Ascending aorta (tissue), 2 donors: ENCODE data around the gene TTF2. TPM values are rescaled to one million over a fixed set of nuclear protein-coding genes. Genes with fewer than 3 reads are reported as not detected.
A peak's percentile ranks its signal among the peaks of the same experiment; 100 is the strongest.

Source experiments
- DNase-seq, 2 donors: peaks; one replicate each; pipeline ENCODE4 v3.0.0-alpha.2; 2019; ENCODE audit warnings: low spot score in 2 of 2
- H3K27ac ChIP-seq, 2 donors: fragments of 200-600 bp; sonication (generic); one replicate each; pipeline ENCODE4 v1.5.1; 2016 to 2017; ENCODE audit warnings: mild to moderate bottlenecking in 1 of 2
- H3K27me3 ChIP-seq: fragments of 200-600 bp; sonication (generic); one replicate; pipeline ENCODE4 v1.5.1; 2017
- H3K36me3 ChIP-seq, 2 donors: fragments of 200-600 bp; sonication (generic); one replicate each; pipeline ENCODE4 v1.5.1; 2016
- H3K4me1 ChIP-seq, 2 donors: fragments of 200-600 bp; sonication (generic); one replicate each; pipeline ENCODE4 v1.5.1; 2016 to 2017; ENCODE audit warnings: mild to moderate bottlenecking in 1 of 2
- H3K4me3 ChIP-seq, 2 donors: fragments of 200-600 bp; sonication (generic); one replicate each; pipeline ENCODE4 v1.5.1; 2016 to 2017; ENCODE audit warnings: mild to moderate bottlenecking in 1 of 2
- H3K9me3 ChIP-seq, 2 donors: fragments of 200-600 bp; sonication (generic); one replicate each; pipeline ENCODE4 v1.5.1; 2016
- intact Hi-C: fragments of 100-400 bp; cut with DNase I; formaldehyde crosslinking; loops from one replicate; pipeline ENCODE4 v1.15.1; 2023
- total RNA-seq: library from RNA; depleted of rRNA; stranded (reverse); fragments of >200 nt; gene quantifications from one replicate; pipeline ENCODE4 v1.1.0, GENCODE V29; 2016
- TF ChIP-seq, protein P1 (sequence below), 3 experiments: fragments of 200-600 bp in 2 of 3; fragments of 450-650 bp in 1 of 3; sonication (generic) in 2 of 3; IDR thresholded peaks; one replicate each; pipeline ENCODE4 v1.5.1; 2016 to 2019; ENCODE audit warnings: antibody characterized with exemption in 3 of 3, mild to moderate bottlenecking in 1 of 3, moderate library complexity in 1 of 3

TTF2 gene
- total RNA-seq, 1 donor from 2014 or later = 4.4 TPM

- Histone ChIP-seq H3K36me3 (no peaks in the 10 kb centered on the region), H3K4me1 (peaks cover 0 to 4% of the 10 kb centered on the region in 2 donors), H3K27me3 (no peaks in the 10 kb centered on the region), H3K4me3 (no peak overlapping the region), H3K27ac (peak overlapping the region in 1 of 2 donors; percentile 19), H3K9me3 (no peaks in the 10 kb centered on the region)
- no peak for DNase-seq
- TF ChIP-seq, protein P1, sequence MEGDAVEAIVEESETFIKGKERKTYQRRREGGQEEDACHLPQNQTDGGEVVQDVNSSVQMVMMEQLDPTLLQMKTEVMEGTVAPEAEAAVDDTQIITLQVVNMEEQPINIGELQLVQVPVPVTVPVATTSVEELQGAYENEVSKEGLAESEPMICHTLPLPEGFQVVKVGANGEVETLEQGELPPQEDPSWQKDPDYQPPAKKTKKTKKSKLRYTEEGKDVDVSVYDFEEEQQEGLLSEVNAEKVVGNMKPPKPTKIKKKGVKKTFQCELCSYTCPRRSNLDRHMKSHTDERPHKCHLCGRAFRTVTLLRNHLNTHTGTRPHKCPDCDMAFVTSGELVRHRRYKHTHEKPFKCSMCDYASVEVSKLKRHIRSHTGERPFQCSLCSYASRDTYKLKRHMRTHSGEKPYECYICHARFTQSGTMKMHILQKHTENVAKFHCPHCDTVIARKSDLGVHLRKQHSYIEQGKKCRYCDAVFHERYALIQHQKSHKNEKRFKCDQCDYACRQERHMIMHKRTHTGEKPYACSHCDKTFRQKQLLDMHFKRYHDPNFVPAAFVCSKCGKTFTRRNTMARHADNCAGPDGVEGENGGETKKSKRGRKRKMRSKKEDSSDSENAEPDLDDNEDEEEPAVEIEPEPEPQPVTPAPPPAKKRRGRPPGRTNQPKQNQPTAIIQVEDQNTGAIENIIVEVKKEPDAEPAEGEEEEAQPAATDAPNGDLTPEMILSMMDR (IDR thresholded peaks at IDR 0.05) = peak; percentile 42 to 70 (median 55)
- intact Hi-C loops = loop anchor here (1.0 to 10.0 kb wide), 2 partner anchors 60 to 476 kb away; partner anchors contain the start of gene TENT5C
Observed at GRCh38 chr1:117128323-117129079, 68.4 kb downstream of the TTF2 start.

- H3K27ac ChIP-seq = no peak overlapping the region
- no peaks in the 10 kb centered on the region for H3K27me3 ChIP-seq
- intact Hi-C loops = no loop called here
- no peaks in the 10 kb centered on the region for H3K36me3 ChIP-seq
- TF ChIP-seq, protein P1 (IDR thresholded peaks at IDR 0.05) = no peak
- DNase-seq = no peak
- no peaks in the 10 kb centered on the region for H3K9me3 ChIP-seq
- H3K4me3 ChIP-seq = no peak overlapping the region
- peaks cover 0 to 4% of the 10 kb centered on the region in 2 donors for H3K4me1 ChIP-seq
Observed at GRCh38 chr1:117130526-117130925, 70.4 kb downstream of the TTF2 start.

DNA sequence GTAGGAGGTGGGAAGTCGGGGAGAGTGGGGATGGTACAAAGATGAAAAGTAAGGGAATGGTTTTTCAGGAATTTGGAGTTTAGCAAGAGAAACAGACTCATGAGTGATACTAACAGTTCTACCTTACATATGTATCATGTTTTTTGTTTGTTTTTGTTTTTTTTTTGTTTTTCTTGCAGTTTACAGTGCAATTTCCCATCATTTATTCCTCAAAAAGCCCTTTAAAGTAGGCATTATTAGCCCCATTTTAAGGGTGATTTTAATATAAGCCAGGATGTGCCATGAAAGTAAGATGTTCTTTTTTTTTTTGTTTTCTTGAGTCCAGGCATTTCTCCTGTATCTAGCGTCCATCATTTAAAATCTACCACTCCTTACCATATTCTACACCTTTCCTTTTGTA is 75.2 kb downstream of the TTF2 start:
- no peaks in the 10 kb centered on the region for H3K27me3 ChIP-seq
- H3K4me3 ChIP-seq = no peak overlapping the region
- intact Hi-C loops = no loop called here
- no peaks in the 10 kb centered on the region for H3K36me3 ChIP-seq
- TF ChIP-seq, protein P1 (IDR thresholded peaks at IDR 0.05) = no peak
- no peak overlapping the region for H3K27ac ChIP-seq
- no peaks in the 10 kb centered on the region for H3K4me1 ChIP-seq
- no peaks in the 10 kb centered on the region for H3K9me3 ChIP-seq
- no peak for DNase-seq

DNA sequence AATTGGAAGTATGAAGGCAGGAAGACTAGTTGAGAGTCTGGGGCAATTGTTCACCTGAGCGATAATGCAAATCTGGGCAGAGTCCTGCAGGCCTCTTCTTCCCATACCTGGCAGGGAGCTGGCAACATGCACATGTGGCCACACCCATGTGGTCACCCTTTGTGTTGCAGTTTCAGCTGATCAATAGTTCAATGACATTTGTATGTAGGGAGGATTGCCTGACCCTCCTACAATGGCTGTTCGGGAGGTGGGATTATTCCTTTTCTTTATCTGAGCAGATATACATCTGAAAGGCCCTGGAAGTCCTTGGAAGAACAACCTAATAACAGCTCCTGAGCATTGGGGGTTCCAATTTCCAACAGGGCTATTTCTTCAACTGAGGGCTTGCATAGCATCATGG is 76.6 kb downstream of the TTF2 start:
- Histone ChIP-seq H3K9me3 (no peaks in the 10 kb centered on the region), H3K36me3 (no peaks in the 10 kb centered on the region), H3K27ac (no peak overlapping the region), H3K4me1 (no peaks in the 10 kb centered on the region), H3K4me3 (no peak overlapping the region), H3K27me3 (no peaks in the 10 kb centered on the region)
- DNase-seq = no peak
- TF ChIP-seq, protein P1 (IDR thresholded peaks at IDR 0.05) = no peak
- intact Hi-C loops = no loop called here

DNA sequence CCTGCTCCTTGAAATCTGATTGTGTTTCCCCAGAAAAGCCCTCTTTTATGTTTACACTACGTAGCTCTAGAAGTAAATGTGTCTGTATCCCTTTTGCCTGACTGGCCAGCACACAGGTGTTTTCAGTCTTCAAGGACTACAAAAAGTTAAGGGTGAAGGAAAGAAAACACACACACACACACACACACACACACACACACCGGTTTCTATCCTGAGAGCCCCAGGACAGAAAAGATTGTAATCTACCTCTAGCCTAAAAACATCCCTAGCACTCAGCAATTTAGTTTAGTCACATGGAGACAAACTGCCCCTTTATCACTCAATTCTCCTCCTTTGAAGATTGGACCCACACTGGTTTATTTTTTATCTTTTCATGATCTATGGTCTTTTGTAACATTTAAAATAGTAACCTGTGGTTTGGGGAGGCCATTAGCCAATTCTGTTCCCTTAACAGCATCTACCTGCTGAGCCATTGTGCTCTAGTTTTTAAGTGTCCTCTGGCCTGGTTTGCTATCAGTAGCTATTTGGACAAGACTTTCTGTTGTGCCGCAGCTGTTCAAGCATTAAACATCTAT is 77.2 kb downstream of the TTF2 start:
- no peak for DNase-seq
- no peak overlapping the region for H3K27ac ChIP-seq
- no peaks in the 10 kb centered on the region for H3K36me3 ChIP-seq
- no peak overlapping the region for H3K4me3 ChIP-seq
- TF ChIP-seq, protein P1 (IDR thresholded peaks at IDR 0.05) = no peak
- no peaks in the 10 kb centered on the region for H3K9me3 ChIP-seq
- H3K27me3 ChIP-seq = no peaks in the 10 kb centered on the region
- no peaks in the 10 kb centered on the region for H3K4me1 ChIP-seq
- intact Hi-C loops = no loop called here
